ENCODE measurements around the gene RNPEP.
"Not testable (repeated sequence)": the region's sequence is repeated elsewhere in the genome, so short reads cannot be mapped to it uniquely, and the experiment has no call there.

GRCh38 chr1:201962382-201962781, 20.1 kb upstream of the RNPEP start:
- not testable (repeated sequence) for TF ChIP-seq CEBPB (IDR thresholded peaks at IDR 0.05; ENCODE audit: borderline replicate concordance, low read depth, low read length); ZNF451 (CRISPR knock-in tag; IDR thresholded peaks at IDR 0.05); YY1 (IDR thresholded peaks at IDR 0.05; ENCODE audit: insufficient read depth, insufficient replicate concordance, low read depth, low read length); ZNF639 (CRISPR knock-in tag; conservative IDR thresholded peaks at IDR 0.05); IRF1 (CRISPR knock-in tag; IDR thresholded peaks at IDR 0.05; ENCODE audit: low read depth); GTF2F1 (IDR thresholded peaks at IDR 0.05; ENCODE audit: low read length); ZGPAT (CRISPR knock-in tag; IDR thresholded peaks at IDR 0.05)

All from HepG2 (cell line).